ENCODE results near the gene GABRB1. TPM values are rescaled to one million over a fixed set of nuclear protein-coding genes. Genes with fewer than 3 reads are reported as not detected.
A peak's percentile ranks its signal among the peaks of the same experiment; 100 is the strongest.

The GABRB1 gene
- total and polyA plus RNA-seq, 2 experiments from 2014 or later, result 0.26 to 0.97 TPM

GRCh38 chr4:47195706-47196105, 164.3 kb downstream of the GABRB1 start (continued):
- TF ChIP-seq JUNB (IDR thresholded peaks at IDR 0.05; ENCODE audit: unreplicated experiment) (no peak), REST (IDR thresholded peaks at IDR 0.05; ENCODE audit: unreplicated experiment) (no peak), ETS1 (IDR thresholded peaks at IDR 0.05) (no peak), ZNF114 (CRISPR knock-in tag; IDR thresholded peaks at IDR 0.05) (no peak), ZNF331 (CRISPR knock-in tag; IDR thresholded peaks at IDR 0.05; ENCODE audit: low read depth) (no peak)

GRCh38 chr4:47198791-47199190, 167.4 kb downstream of the GABRB1 start:
- no peaks in the 10 kb centered on the region for H3K27me3 Mint-ChIP-seq (ENCODE audit: insufficient read depth, low read depth, poor library complexity)
- no peaks in the 10 kb centered on the region for H3K36me3 ChIP-seq (ENCODE audit: insufficient read depth)
- no peaks in the 10 kb centered on the region for H3K36me3 Mint-ChIP-seq (ENCODE audit: low read depth)
- no peak overlapping the region for H3K27ac ChIP-seq (ENCODE audit: low read depth)
- H2AFZ ChIP-seq, result peak overlapping the region; percentile 29; the same call in 1 of the 2 replicates
- no peaks in the 10 kb centered on the region for H4K20me1 ChIP-seq (replicated peaks; ENCODE audit: insufficient read depth)
- DNase-seq (ENCODE audit: low spot score), result no peak
- peaks cover 2% of the 10 kb centered on the region; the same call in 2 of the 3 replicates for H3K4me1 Mint-ChIP-seq
- H3K4me2 ChIP-seq, result no peak overlapping the region
- H3K9me3 Mint-ChIP-seq, result no peaks in the 10 kb centered on the region
- no peak for ATAC-seq
- H3K4me3 Mint-ChIP-seq, result no peak overlapping the region
- H3F3A ChIP-seq (replicated peaks; ENCODE audit: low read depth), result no peaks in the 10 kb centered on the region
- no peaks in the 10 kb centered on the region for H3K27me3 ChIP-seq (ENCODE audit: insufficient read depth)
- 0 out of 2 replicates have a peak, but pooled peaks cover 8% of the 10 kb centered on the region for H3K9me2 ChIP-seq (ENCODE audit: insufficient read depth)
- no peaks in the 10 kb centered on the region for H3K79me2 ChIP-seq (replicated peaks; ENCODE audit: insufficient read depth)
- no peak overlapping the region for H3K4me3 ChIP-seq
- H3K27ac Mint-ChIP-seq, result no peak overlapping the region
- H3K4me1 ChIP-seq (ENCODE audit: insufficient read depth), result no peaks in the 10 kb centered on the region
- TF ChIP-seq CREB1 (CRISPR knock-in tag; IDR thresholded peaks at IDR 0.05; ENCODE audit: low read depth), result no peak
- TF ChIP-seq ZNF462 (CRISPR knock-in tag; IDR thresholded peaks at IDR 0.05), result no peak
- no peak for TF ChIP-seq POLR2AphosphoS5 (IDR thresholded peaks at IDR 0.05; ENCODE audit: low read depth)
- TF ChIP-seq ZNF331 (CRISPR knock-in tag; IDR thresholded peaks at IDR 0.05; ENCODE audit: low read depth), result no peak
- no peak for TF ChIP-seq EZH2phosphoT487 (IDR thresholded peaks at IDR 0.05; ENCODE audit: unreplicated experiment)
- TF ChIP-seq ETS1 (IDR thresholded peaks at IDR 0.05), result no peak
- TF ChIP-seq NANOG (IDR thresholded peaks at IDR 0.05; ENCODE audit: borderline replicate concordance), result no peak
- no peak for TF ChIP-seq CTCF (conservative IDR thresholded peaks at IDR 0.05; ENCODE audit: low read depth in 2 of 2)
- no peak for TF ChIP-seq EZH2 (IDR thresholded peaks at IDR 0.05; ENCODE audit: low read depth, unreplicated experiment)

Measured in GM23338 (cell line).